ENCODE measurements around the gene ZNF423. TPM values are rescaled to one million over a fixed set of nuclear protein-coding genes. Genes with fewer than 3 reads are reported as not detected.

ZNF423 gene
- total and polyA plus RNA-seq, 2 of the 13 experiments (the other 11 are each of a cell fraction or from before 2014, with no cell fraction given), result 0.07 to 0.31 TPM

- 85% methylated on average over 2 of the region's 2 CpGs for WGBS (ENCODE audit: low lambda C conversion rate)
- POLR2A ChIA-PET, result no interaction called here
- BruUV-seq (replicated peaks), result no TSS peak
Observed at GRCh38 chr16:49647673-49648072, 208.2 kb downstream of the ZNF423 start.

More at GRCh38 chr16:49647673-49648072, 208.2 kb downstream of the ZNF423 start:
- CTCF ChIA-PET (ENCODE audit: low intra/inter-chr PET ratio, low total read pairs), result no interaction called here
- no peaks in the 10 kb centered on the region for H3K27me3 ChIP-seq (ENCODE audit: control insufficient read depth in 1 of 2, insufficient read depth in 2 of 2, low read length in 2 of 2)
- DNase-seq (ENCODE audit: low spot score), result no peak
- no peak for FAIRE-seq
- no peak overlapping the region for H3K4me2 ChIP-seq (ENCODE audit: low read depth, low read length)
- ATAC-seq, result no peak
- no peaks in the 10 kb centered on the region for H4K20me1 ChIP-seq (ENCODE audit: insufficient read depth, low read length)
- no peak overlapping the region for H2AFZ ChIP-seq (ENCODE audit: low read length)
- H3K27ac ChIP-seq (ENCODE audit: extremely low read length, insufficient read depth, low read length), result no peak overlapping the region
- no peak overlapping the region for H3K9ac ChIP-seq (ENCODE audit: insufficient read depth, low read depth, low read length)
- in situ Hi-C loops (cut with HindIII; ENCODE audit: extremely low pct_ligation_motif_present, low pct_unique_long_range_greater_than_20kb) (no loop called here), intact Hi-C loops (cut with micrococcal nuclease; ENCODE audit: unreplicated experiment) (no loop called here)
- no peak for TF ChIP-seq GLI4 (CRISPR knock-in tag; IDR thresholded peaks at IDR 0.05; ENCODE audit: borderline replicate concordance)
- no peak for TF ChIP-seq NPAS2 (CRISPR knock-in tag; IDR thresholded peaks at IDR 0.05; ENCODE audit: borderline replicate concordance)
- TF ChIP-seq ARID5B (CRISPR knock-in tag; IDR thresholded peaks at IDR 0.05), result no peak
- TF ChIP-seq HBP1 (CRISPR knock-in tag; IDR thresholded peaks at IDR 0.05; ENCODE audit: low read depth), result no peak
- no peak for TF ChIP-seq ERF (CRISPR knock-in tag; IDR thresholded peaks at IDR 0.05)
- no peak for TF ChIP-seq ZNF572 (CRISPR knock-in tag; IDR thresholded peaks at IDR 0.05)
- TF ChIP-seq MAFF (IDR thresholded peaks at IDR 0.05; ENCODE audit: low read depth, low read length), result no peak
- TF ChIP-seq ZBTB20 (CRISPR knock-in tag; IDR thresholded peaks at IDR 0.05; ENCODE audit: borderline replicate concordance, low read depth), result no peak
- TF ChIP-seq ZNF264 (CRISPR knock-in tag; IDR thresholded peaks at IDR 0.05), result no peak
- no peak for TF ChIP-seq ZFP82 (CRISPR knock-in tag; IDR thresholded peaks at IDR 0.05; ENCODE audit: borderline replicate concordance)
- no peak for TF ChIP-seq PAXIP1 (CRISPR knock-in tag; conservative IDR thresholded peaks at IDR 0.05)
- TF ChIP-seq RAD51 (IDR thresholded peaks at IDR 0.05; ENCODE audit: borderline replicate concordance), result no peak
- peaks cover 40% of the 10 kb centered on the region for H3K9me3 ChIP-seq (ENCODE audit: low read length)
- H3K36me3 ChIP-seq (replicated peaks in 1 of 2; ENCODE audit: control insufficient read depth in 1 of 2, insufficient read depth in 2 of 2, low read length in 2 of 2), result no peaks in the 10 kb centered on the region
- no peaks in the 10 kb centered on the region for H3K4me1 ChIP-seq (ENCODE audit: insufficient read depth, low read length)
- no peak overlapping the region for H3K4me3 ChIP-seq (replicated peaks in 1 of 3; ENCODE audit: insufficient read depth in 1 of 3, low read depth in 2 of 3, low read length in 3 of 3)
- no peaks in the 10 kb centered on the region for H3K79me2 ChIP-seq (ENCODE audit: insufficient read depth, low read length)

All from HepG2 (cell line).